ENCODE data around the gene RTN4. TPM values are rescaled to one million over a fixed set of nuclear protein-coding genes. Genes with fewer than 3 reads are reported as not detected.
"Not testable (repeated sequence)": the region's sequence is repeated elsewhere in the genome, so short reads cannot be mapped to it uniquely, and the experiment has no call there.

The RTN4 gene
- total and polyA plus RNA-seq, 4 donors, result 125 to 357 (median 237) TPM

GRCh38 chr2:55080204-55080738 is 30.0 kb upstream of the RTN4 start:
- DNase-seq, result no peak
- Histone ChIP-seq H3K36me3 (ENCODE audit: control insufficient read depth in 1 of 2, insufficient read depth in 2 of 2, low read length in 1 of 2) (no peaks in the 10 kb centered on the region), H3K4me1 (ENCODE audit: control insufficient read depth in 1 of 2, insufficient read depth in 2 of 2, low read length in 2 of 2) (no peaks in the 10 kb centered on the region), H3K9me3 (ENCODE audit: control insufficient read depth, low read length) (no peaks in the 10 kb centered on the region), H3K4me3 (ENCODE audit: low read length in 2 of 2) (no peak overlapping the region), H3K27ac (ENCODE audit: low read depth in 1 of 2, low read length in 2 of 2) (no peak overlapping the region), H3K27me3 (ENCODE audit: control insufficient read depth in 1 of 2, insufficient read depth in 2 of 2, low read length in 1 of 2) (no peaks in the 10 kb centered on the region)
- ATAC-seq (ENCODE audit: low FRiP score), result no peak
- intact Hi-C loops (cut with DNase I), result no loop called here
- 95 to 96% methylated on average over 7 of the region's 7 CpGs for WGBS, 2 donors

GRCh38 chr2:55078956-55079355 is 28.7 kb upstream of the RTN4 start:
- H3K27ac ChIP-seq (ENCODE audit: low read depth in 1 of 2, low read length in 2 of 2), result no peak overlapping the region
- H3K4me1 ChIP-seq (ENCODE audit: control insufficient read depth in 1 of 2, insufficient read depth in 2 of 2, low read length in 2 of 2), result no peaks in the 10 kb centered on the region
- no peak for ATAC-seq (ENCODE audit: low FRiP score)
- no peaks in the 10 kb centered on the region for H3K36me3 ChIP-seq (ENCODE audit: control insufficient read depth in 1 of 2, insufficient read depth in 2 of 2, low read length in 1 of 2)
- no peak for DNase-seq
- no peaks in the 10 kb centered on the region for H3K9me3 ChIP-seq (ENCODE audit: control insufficient read depth, low read length)
- H3K27me3 ChIP-seq (ENCODE audit: control insufficient read depth in 1 of 2, insufficient read depth in 2 of 2, low read length in 1 of 2), result no peaks in the 10 kb centered on the region
- WGBS, 2 donors, result 88 to 93% methylated on average over 2 of the region's 2 CpGs
- H3K4me3 ChIP-seq (ENCODE audit: low read length in 2 of 2), result no peak overlapping the region
- intact Hi-C loops (cut with DNase I), result no loop called here

GRCh38 chr2:55076721-55077120 is 26.5 kb upstream of the RTN4 start:
- 94 to 95% methylated on average over 9 of the region's 9 CpGs for WGBS, 2 donors
- intact Hi-C loops (cut with DNase I), result no loop called here

GRCh38 chr2:55076019-55076418 is 25.8 kb upstream of the RTN4 start:
- H3K36me3 ChIP-seq (ENCODE audit: control insufficient read depth in 1 of 2, insufficient read depth in 2 of 2, low read length in 1 of 2); H3K27me3 ChIP-seq (ENCODE audit: control insufficient read depth in 1 of 2, insufficient read depth in 2 of 2, low read length in 1 of 2); H3K27ac ChIP-seq (ENCODE audit: low read depth in 1 of 2, low read length in 2 of 2); H3K4me3 ChIP-seq (ENCODE audit: low read length in 2 of 2); H3K4me1 ChIP-seq (ENCODE audit: control insufficient read depth in 1 of 2, insufficient read depth in 2 of 2, low read length in 2 of 2); ATAC-seq (ENCODE audit: low FRiP score); H3K9me3 ChIP-seq (ENCODE audit: control insufficient read depth, low read length); DNase-seq; intact Hi-C loops (cut with DNase I): not testable (repeated sequence)
- WGBS, 2 donors, result 94 to 97% methylated on average over 1 of the region's 1 CpG

More at GRCh38 chr2:55076721-55077120, 26.5 kb upstream of the RTN4 start:
- Histone ChIP-seq H3K27ac (ENCODE audit: low read depth in 1 of 2, low read length in 2 of 2) (no peak overlapping the region), H3K36me3 (ENCODE audit: control insufficient read depth in 1 of 2, insufficient read depth in 2 of 2, low read length in 1 of 2) (no peaks in the 10 kb centered on the region), H3K27me3 (ENCODE audit: control insufficient read depth in 1 of 2, insufficient read depth in 2 of 2, low read length in 1 of 2) (no peaks in the 10 kb centered on the region), H3K4me3 (ENCODE audit: low read length in 2 of 2) (no peak overlapping the region), H3K4me1 (ENCODE audit: control insufficient read depth in 1 of 2, insufficient read depth in 2 of 2, low read length in 2 of 2) (no peaks in the 10 kb centered on the region), H3K9me3 (ENCODE audit: control insufficient read depth, low read length) (no peaks in the 10 kb centered on the region)
- ATAC-seq (ENCODE audit: low FRiP score) (no peak), DNase-seq (no peak)

GRCh38 chr2:55073000-55073983 is 23.0 kb upstream of the RTN4 start:
- no peaks in the 10 kb centered on the region for H3K27me3 ChIP-seq (ENCODE audit: control insufficient read depth in 1 of 2, insufficient read depth in 2 of 2, low read length in 1 of 2)
- ATAC-seq (ENCODE audit: low FRiP score) (no peak), DNase-seq (no peak)
- H3K4me1 ChIP-seq (ENCODE audit: control insufficient read depth in 1 of 2, insufficient read depth in 2 of 2, low read length in 2 of 2), result no peaks in the 10 kb centered on the region
- no peak overlapping the region for H3K4me3 ChIP-seq (ENCODE audit: low read length in 2 of 2)
- 50 to 61% methylated on average over 6 of the region's 6 CpGs for WGBS, 2 donors
- H3K9me3 ChIP-seq (ENCODE audit: control insufficient read depth, low read length), result no peaks in the 10 kb centered on the region
- H3K36me3 ChIP-seq (ENCODE audit: control insufficient read depth in 1 of 2, insufficient read depth in 2 of 2, low read length in 1 of 2), result no peaks in the 10 kb centered on the region
- intact Hi-C loops (cut with DNase I), result no loop called here
- H3K27ac ChIP-seq (ENCODE audit: low read depth in 1 of 2, low read length in 2 of 2), result no peak overlapping the region

- H3K9me3 ChIP-seq (ENCODE audit: control insufficient read depth, low read length), result no peaks in the 10 kb centered on the region
- H3K36me3 ChIP-seq (ENCODE audit: control insufficient read depth in 1 of 2, insufficient read depth in 2 of 2, low read length in 1 of 2), result no peaks in the 10 kb centered on the region
- 96 to 97% methylated on average over 6 of the region's 6 CpGs for WGBS, 2 donors
- intact Hi-C loops (cut with DNase I), result no loop called here
- no peak overlapping the region for H3K27ac ChIP-seq (ENCODE audit: low read depth in 1 of 2, low read length in 2 of 2)
- H3K4me3 ChIP-seq (ENCODE audit: low read length in 2 of 2), result no peak overlapping the region
- no peaks in the 10 kb centered on the region for H3K27me3 ChIP-seq (ENCODE audit: control insufficient read depth in 1 of 2, insufficient read depth in 2 of 2, low read length in 1 of 2)
- no peak for DNase-seq
- H3K4me1 ChIP-seq (ENCODE audit: control insufficient read depth in 1 of 2, insufficient read depth in 2 of 2, low read length in 2 of 2), result no peaks in the 10 kb centered on the region
- no peak for ATAC-seq (ENCODE audit: low FRiP score)
Observed at GRCh38 chr2:55063713-55064323, 13.6 kb upstream of the RTN4 start.

- 94 to 96% methylated on average over 6 of the region's 6 CpGs for WGBS, 2 donors
- no peak for DNase-seq
- no peak for ATAC-seq (ENCODE audit: low FRiP score)
- no peaks in the 10 kb centered on the region for H3K4me1 ChIP-seq (ENCODE audit: control insufficient read depth in 1 of 2, insufficient read depth in 2 of 2, low read length in 2 of 2)
- no peaks in the 10 kb centered on the region for H3K36me3 ChIP-seq (ENCODE audit: control insufficient read depth in 1 of 2, insufficient read depth in 2 of 2, low read length in 1 of 2)
- no peaks in the 10 kb centered on the region for H3K9me3 ChIP-seq (ENCODE audit: control insufficient read depth, low read length)
- no peak overlapping the region for H3K4me3 ChIP-seq (ENCODE audit: low read length in 2 of 2)
- intact Hi-C loops (cut with DNase I), result no loop called here
- H3K27me3 ChIP-seq (ENCODE audit: control insufficient read depth in 1 of 2, insufficient read depth in 2 of 2, low read length in 1 of 2), result no peaks in the 10 kb centered on the region
- no peak overlapping the region for H3K27ac ChIP-seq (ENCODE audit: low read depth in 1 of 2, low read length in 2 of 2)
Observed at GRCh38 chr2:55063226-55063625, 13.0 kb upstream of the RTN4 start.

- no peak overlapping the region for H3K27ac ChIP-seq (ENCODE audit: low read depth in 1 of 2, low read length in 2 of 2)
- H3K4me3 ChIP-seq (ENCODE audit: low read length in 2 of 2), result no peak overlapping the region
- H3K36me3 ChIP-seq (ENCODE audit: control insufficient read depth in 1 of 2, insufficient read depth in 2 of 2, low read length in 1 of 2), result no peaks in the 10 kb centered on the region
- intact Hi-C loops (cut with DNase I), result no loop called here
- no peaks in the 10 kb centered on the region for H3K9me3 ChIP-seq (ENCODE audit: control insufficient read depth, low read length)
- ATAC-seq (ENCODE audit: low FRiP score) (no peak), DNase-seq (no peak)
- 87 to 92% methylated on average over 1 of the region's 1 CpG for WGBS, 2 donors
- H3K4me1 ChIP-seq (ENCODE audit: control insufficient read depth in 1 of 2, insufficient read depth in 2 of 2, low read length in 2 of 2), result no peaks in the 10 kb centered on the region
- H3K27me3 ChIP-seq (ENCODE audit: control insufficient read depth in 1 of 2, insufficient read depth in 2 of 2, low read length in 1 of 2), result no peaks in the 10 kb centered on the region
Observed at GRCh38 chr2:55062754-55063153, 12.5 kb upstream of the RTN4 start.

All from aorta (tissue), 5 donors.